ENCODE results near the gene GPR137C.

Gene GPR137C

DNA sequence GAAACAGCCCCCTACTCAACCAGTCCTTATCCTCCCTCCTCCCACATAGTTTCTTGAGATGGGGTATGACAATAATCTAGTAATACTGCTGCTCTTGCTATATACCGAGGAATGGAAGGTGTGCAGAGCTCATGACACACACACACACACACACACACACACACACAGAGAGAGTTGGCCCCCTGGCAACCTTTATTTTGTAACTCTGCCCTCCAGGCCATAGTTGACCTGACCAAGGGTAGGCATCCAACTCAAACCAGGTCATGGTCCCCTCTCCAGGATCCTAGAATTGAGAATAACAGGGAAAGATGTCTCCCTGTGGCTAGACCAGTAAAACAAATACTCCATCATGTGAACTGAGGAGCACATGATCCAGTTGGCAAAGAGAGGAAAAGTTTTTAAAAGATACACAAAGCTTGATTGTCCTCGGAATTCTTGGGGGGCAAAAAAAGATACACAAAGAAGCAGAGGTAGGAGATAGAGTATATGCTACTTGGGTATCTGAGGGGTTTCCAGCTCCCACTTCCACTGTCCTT lies 131.4 kb downstream of the GPR137C start:
- DNase-seq (ENCODE audit: low read depth) = no peak

DNA sequence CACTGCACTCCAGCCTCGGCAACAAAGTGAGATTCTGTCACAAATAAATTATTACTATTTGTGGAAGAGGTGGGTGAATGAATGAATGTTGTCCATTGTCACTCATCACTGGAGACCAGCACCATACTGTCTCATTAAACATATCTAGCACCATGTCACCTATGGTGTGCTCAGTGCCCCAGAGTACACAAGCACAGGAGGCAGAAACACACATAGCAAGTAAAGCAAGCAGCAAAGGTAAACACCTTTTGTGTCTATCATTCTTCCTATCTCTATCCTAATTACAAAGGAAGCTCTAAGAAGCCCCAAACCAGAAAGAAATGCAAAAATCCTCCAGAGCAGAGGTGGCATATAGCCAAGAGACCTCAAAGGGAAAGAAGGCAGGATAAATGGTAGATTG lies 133.5 kb downstream of the GPR137C start:
- no peak for DNase-seq (ENCODE audit: low read depth)

Data from fibroblast of the conjunctiva (primary cell).